ENCODE results near the gene SH3RF3. TPM values are rescaled to one million over a fixed set of nuclear protein-coding genes. Genes with fewer than 3 reads are reported as not detected.

SH3RF3 gene
- total RNA-seq, 2 donors from 2014 or later, result 1.4 to 17.0 TPM

DNA sequence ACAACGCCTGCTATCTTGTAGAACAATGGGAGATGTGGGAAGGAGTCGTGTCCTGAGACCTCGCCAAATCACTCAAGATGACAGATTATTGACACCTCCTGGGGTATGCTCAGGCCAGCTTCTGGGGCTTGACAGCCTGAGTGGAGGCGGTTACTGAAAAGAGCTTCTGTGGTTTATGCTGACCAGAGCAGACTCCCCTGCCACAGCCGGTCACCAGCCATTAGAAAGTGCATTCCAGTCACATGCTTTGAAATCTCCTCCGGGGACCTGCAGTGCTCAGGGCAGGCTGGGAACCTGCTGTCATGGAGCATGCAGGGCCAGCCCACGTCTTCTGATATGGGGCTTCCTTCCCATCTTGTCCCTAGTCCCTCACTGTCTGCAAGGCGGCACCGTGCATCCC, 268.9 kb downstream of the SH3RF3 start:
- no peak for DNase-seq (ENCODE audit: low spot score)
- intact Hi-C loops (cut with DNase I), result no loop called here
- H3K36me3 ChIP-seq, result no peaks in the 10 kb centered on the region
- WGBS, result 92% methylated on average over 9 of the region's 9 CpGs
- H3K4me3 ChIP-seq, result no peak overlapping the region
- H3K4me1 ChIP-seq (replicated peaks), result no peaks in the 10 kb centered on the region
- TF ChIP-seq POLR2AphosphoS5 (IDR thresholded peaks at IDR 0.05) (no peak), POLR2A (IDR thresholded peaks at IDR 0.05) (no peak)
- TF ChIP-seq, protein P1, sequence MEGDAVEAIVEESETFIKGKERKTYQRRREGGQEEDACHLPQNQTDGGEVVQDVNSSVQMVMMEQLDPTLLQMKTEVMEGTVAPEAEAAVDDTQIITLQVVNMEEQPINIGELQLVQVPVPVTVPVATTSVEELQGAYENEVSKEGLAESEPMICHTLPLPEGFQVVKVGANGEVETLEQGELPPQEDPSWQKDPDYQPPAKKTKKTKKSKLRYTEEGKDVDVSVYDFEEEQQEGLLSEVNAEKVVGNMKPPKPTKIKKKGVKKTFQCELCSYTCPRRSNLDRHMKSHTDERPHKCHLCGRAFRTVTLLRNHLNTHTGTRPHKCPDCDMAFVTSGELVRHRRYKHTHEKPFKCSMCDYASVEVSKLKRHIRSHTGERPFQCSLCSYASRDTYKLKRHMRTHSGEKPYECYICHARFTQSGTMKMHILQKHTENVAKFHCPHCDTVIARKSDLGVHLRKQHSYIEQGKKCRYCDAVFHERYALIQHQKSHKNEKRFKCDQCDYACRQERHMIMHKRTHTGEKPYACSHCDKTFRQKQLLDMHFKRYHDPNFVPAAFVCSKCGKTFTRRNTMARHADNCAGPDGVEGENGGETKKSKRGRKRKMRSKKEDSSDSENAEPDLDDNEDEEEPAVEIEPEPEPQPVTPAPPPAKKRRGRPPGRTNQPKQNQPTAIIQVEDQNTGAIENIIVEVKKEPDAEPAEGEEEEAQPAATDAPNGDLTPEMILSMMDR (IDR thresholded peaks at IDR 0.05), result no peak
- H3K27me3 ChIP-seq (replicated peaks; ENCODE audit: insufficient read depth), result no peaks in the 10 kb centered on the region
- no peak overlapping the region for H3K27ac ChIP-seq
- H3K9me3 ChIP-seq, result no peaks in the 10 kb centered on the region

DNA sequence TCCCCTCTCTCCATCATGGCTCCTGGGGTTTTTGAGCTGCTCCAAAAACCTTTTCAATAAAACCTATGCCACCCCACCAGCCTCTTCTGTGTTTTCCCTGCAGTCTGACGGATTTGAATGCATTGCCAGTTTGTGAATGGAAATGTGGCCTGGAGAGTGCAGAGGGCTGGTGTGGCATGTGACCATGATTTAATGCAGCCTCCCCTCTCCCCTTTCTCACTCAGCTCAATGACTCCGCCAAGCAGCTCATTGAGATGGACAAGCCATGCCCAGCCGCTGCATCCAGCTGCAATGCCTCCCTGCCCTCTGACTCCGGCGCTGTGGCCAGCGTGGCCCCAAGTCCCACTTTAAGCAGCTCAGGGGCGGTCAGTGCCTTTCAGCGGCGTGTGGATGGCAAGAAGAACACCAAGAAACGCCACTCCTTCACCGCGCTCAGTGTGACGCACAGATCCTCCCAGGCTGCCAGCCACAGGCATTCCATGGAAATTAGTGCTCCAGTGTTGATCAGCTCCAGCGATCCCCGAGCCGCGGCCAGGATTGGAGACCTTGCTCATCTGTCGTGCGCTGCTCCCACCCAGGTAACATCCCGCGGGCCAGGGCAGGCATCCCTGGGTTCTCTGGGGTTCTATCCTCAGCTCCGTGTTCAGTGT, 269.5 kb downstream of the SH3RF3 start:
- Histone ChIP-seq H3K27me3 (replicated peaks; ENCODE audit: insufficient read depth) (no peaks in the 10 kb centered on the region), H3K4me3 (no peak overlapping the region), H3K9me3 (no peaks in the 10 kb centered on the region), H3K36me3 (no peaks in the 10 kb centered on the region), H3K27ac (no peak overlapping the region), H3K4me1 (replicated peaks) (no peaks in the 10 kb centered on the region)
- TF ChIP-seq, protein P1 (IDR thresholded peaks at IDR 0.05), result no peak
- no peak for TF ChIP-seq POLR2A (IDR thresholded peaks at IDR 0.05)
- TF ChIP-seq POLR2AphosphoS5 (IDR thresholded peaks at IDR 0.05), result no peak
- intact Hi-C loops (cut with DNase I), result no loop called here
- 96% methylated on average over 22 of the region's 22 CpGs for WGBS
- no peak for DNase-seq (ENCODE audit: low spot score)

DNA sequence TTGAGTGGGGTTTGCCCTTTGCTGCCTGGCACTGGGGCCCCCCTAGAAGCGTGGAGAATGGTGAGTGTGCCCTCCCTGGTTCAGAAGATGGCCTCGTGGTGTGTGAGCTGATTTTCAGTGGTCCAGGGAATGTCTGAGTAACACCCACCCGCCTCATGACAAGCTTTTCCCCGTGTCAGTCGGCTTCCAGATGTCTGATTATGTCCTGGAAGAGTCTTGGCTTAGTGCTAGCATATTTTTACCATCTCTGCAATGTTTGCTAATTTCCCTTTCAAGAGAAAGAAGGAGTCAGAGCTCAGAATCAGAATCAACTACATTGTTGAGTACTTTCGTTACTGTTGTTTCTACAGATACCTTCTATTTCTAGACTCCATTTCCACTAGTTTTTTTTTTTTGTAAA, 270.1 kb downstream of the SH3RF3 start:
- Histone ChIP-seq H3K4me3 (no peak overlapping the region), H3K27me3 (replicated peaks; ENCODE audit: insufficient read depth) (no peaks in the 10 kb centered on the region), H3K27ac (no peak overlapping the region), H3K36me3 (no peaks in the 10 kb centered on the region), H3K9me3 (no peaks in the 10 kb centered on the region), H3K4me1 (replicated peaks) (no peaks in the 10 kb centered on the region)
- WGBS, result 93% methylated on average over 6 of the region's 6 CpGs
- DNase-seq (ENCODE audit: low spot score), result no peak
- intact Hi-C loops (cut with DNase I), result no loop called here
- TF ChIP-seq, protein P1 (IDR thresholded peaks at IDR 0.05), result no peak
- TF ChIP-seq POLR2AphosphoS5 (IDR thresholded peaks at IDR 0.05) (no peak), POLR2A (IDR thresholded peaks at IDR 0.05) (no peak)

DNA sequence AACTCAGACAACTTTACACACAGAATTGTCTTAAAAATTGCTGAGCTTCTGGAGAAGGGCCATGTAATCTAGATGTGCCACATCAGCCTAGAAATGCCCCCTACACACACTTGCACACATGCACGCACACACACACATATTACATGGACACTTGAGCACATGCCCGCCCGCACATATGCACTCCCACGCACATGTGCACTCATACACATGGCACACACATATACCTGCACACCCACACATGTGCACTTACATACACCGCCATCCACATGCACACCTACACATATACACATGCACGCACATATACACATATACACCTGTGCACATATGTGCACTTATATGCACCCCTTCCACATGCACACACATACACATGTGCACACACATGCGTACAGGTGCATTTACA, 271.1 kb downstream of the SH3RF3 start:
- WGBS, result 93% methylated on average over 7 of the region's 7 CpGs
- TF ChIP-seq, protein P1 (IDR thresholded peaks at IDR 0.05), result no peak
- TF ChIP-seq POLR2A (IDR thresholded peaks at IDR 0.05) (no peak), POLR2AphosphoS5 (IDR thresholded peaks at IDR 0.05) (no peak)
- Histone ChIP-seq H3K4me1 (replicated peaks) (no peaks in the 10 kb centered on the region), H3K4me3 (no peak overlapping the region), H3K9me3 (no peaks in the 10 kb centered on the region), H3K27ac (no peak overlapping the region), H3K27me3 (replicated peaks; ENCODE audit: insufficient read depth) (no peaks in the 10 kb centered on the region), H3K36me3 (no peaks in the 10 kb centered on the region)
- DNase-seq (ENCODE audit: low spot score), result no peak
- intact Hi-C loops (cut with DNase I), result no loop called here

DNA sequence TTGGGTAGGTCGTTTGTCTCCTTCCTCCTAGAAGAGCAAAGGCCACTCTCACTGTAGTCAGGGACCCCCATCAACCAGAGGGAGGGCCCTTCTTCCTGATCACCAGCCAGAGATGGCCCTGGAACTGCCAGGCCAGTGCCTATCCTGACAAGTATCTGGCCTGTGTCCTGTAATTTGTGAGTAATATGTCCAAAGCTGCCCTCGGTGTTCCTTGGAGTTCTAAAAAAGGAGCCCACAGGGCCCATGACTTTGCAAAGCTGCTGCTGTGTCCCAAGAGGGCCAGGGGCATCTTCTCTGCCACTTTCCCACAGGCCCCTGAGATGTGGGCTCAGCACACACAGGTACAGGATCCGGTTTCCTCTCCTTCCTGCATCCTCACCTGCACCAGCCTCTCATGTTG, 272.4 kb downstream of the SH3RF3 start:
- Histone ChIP-seq H3K27me3 (replicated peaks; ENCODE audit: insufficient read depth) (no peaks in the 10 kb centered on the region), H3K4me1 (replicated peaks) (no peaks in the 10 kb centered on the region), H3K36me3 (no peaks in the 10 kb centered on the region), H3K4me3 (no peak overlapping the region), H3K9me3 (no peaks in the 10 kb centered on the region), H3K27ac (no peak overlapping the region)
- DNase-seq (ENCODE audit: low spot score), result no peak
- TF ChIP-seq POLR2AphosphoS5 (IDR thresholded peaks at IDR 0.05), result no peak
- TF ChIP-seq, protein P1 (IDR thresholded peaks at IDR 0.05), result no peak
- no peak for TF ChIP-seq POLR2A (IDR thresholded peaks at IDR 0.05)
- WGBS, result 74% methylated on average over 3 of the region's 3 CpGs
- intact Hi-C loops (cut with DNase I), result no loop called here
